ENCODE data around the gene SMARCB1.

The SMARCB1 gene

DNA sequence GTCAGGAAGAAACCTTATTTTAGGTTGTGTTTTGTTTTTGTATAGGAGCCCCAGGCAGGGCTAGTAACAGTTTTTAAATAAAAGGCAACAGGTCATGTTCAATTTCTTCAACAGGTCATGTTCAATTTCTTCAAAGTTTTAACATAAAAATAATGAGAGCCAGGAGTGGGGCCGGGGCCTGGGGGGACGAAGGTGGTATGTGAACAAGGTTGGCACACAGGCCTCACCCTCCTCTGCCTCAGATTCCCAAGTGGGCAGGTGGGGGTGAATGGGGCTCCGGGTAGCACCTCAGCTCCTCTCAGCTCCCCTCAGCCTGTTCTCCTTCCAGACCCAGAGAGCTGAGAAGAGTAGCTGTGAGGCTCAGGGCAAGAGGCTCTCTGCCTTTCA, 47.6 kb downstream of the SMARCB1 start:
- DNase-seq: no peak

GRCh38 chr22:23834793-23835483, 48.2 kb downstream of the SMARCB1 start:
- DNase-seq: no peak

- DNase-seq: no peak
Measured at GRCh38 chr22:23835484-23836144, 48.8 kb downstream of the SMARCB1 start.

GRCh38 chr22:23836281-23836680, 49.5 kb downstream of the SMARCB1 start:
- no peak for DNase-seq

GRCh38 chr22:23836692-23837495, 50.1 kb downstream of the SMARCB1 start:
- no peak for DNase-seq

DNA sequence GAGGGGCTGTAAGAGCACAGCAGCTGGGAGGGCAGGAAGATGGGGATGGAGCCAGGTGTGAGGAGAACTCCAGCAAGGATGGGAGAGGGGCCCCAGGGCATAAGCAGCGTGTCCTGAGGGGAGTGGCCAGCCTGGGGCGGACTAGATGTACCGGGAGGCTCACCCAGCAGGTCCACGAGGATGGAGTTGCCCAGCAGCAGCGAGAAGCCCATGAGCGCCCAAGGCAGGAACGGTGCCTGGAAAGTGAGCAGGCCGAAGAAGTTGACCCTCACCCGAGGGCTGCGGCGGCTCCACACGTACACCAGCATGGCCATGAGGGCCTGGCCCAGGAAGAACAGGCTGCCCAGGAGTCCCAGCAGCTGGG, 50.7 kb downstream of the SMARCB1 start:
- no peak for DNase-seq

DNA sequence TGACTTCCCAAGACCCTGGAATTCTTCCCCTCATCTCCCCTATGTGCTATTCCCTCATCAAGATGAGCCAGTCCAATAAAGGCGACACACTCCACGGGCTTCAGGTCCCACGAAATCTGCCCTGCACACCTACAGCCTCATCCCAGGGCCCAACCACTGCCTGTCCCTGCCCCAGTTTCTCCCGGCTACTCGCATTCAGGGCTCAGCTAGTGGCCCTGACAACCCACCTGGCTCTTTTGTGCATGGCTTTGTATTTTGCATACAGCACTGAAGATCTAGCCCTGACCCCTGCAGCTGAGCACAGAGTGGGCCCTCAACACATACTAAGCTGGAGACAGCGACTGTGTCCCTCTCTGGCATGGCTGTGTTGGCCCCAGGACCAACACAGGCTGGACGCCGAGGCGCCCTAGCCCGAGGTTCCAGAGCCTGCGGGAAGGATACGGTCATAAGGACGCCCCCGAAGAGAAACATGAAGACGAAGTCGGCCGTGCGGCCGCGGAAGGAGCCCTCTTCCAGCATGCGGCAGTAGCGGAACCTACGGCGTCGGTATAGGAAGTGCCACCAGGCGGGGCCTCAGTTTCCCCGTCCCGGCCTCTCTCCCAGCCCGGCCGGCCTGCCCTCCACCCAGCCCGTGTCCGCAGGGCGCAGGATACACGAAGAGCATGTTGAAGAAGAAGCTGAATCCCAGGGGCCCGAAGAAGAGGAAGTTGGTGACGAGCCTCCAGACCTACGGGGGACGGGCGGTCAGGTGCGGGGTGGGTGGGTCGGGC, 51.3 kb downstream of the SMARCB1 start:
- no peak for DNase-seq

- DNase-seq: peak; percentile 37
Measured at GRCh38 chr22:23838681-23839468, 52.1 kb downstream of the SMARCB1 start, which contains the start of gene DERL3. Gene DERL3 (minus strand): TSS chr22:23839006. CDS start chr22:23838987, 19 bp downstream.

- no peak for DNase-seq
Measured at GRCh38 chr22:23840026-23840425, 53.3 kb downstream of the SMARCB1 start.

DNA sequence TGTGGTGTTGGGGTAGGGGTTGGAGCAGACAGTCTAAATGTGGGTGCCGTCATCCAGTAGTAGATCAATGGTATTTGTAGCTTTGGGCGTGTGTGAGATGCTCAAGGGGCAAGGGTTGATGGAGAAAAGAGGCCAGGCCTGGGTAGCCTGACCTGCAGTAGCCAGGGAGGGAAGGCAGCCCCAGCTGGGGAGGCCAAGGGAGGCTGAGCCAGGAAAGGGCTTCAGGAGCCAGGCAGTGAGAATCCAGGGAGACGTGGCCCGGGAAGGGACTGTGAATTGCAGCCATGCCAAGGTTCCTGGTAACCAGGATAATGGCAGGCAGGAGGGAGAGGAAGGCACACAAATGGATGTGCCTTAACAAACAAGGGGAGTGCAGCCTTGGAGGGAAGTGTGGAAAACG, 54.5 kb downstream of the SMARCB1 start:
- no peak for DNase-seq

DNA sequence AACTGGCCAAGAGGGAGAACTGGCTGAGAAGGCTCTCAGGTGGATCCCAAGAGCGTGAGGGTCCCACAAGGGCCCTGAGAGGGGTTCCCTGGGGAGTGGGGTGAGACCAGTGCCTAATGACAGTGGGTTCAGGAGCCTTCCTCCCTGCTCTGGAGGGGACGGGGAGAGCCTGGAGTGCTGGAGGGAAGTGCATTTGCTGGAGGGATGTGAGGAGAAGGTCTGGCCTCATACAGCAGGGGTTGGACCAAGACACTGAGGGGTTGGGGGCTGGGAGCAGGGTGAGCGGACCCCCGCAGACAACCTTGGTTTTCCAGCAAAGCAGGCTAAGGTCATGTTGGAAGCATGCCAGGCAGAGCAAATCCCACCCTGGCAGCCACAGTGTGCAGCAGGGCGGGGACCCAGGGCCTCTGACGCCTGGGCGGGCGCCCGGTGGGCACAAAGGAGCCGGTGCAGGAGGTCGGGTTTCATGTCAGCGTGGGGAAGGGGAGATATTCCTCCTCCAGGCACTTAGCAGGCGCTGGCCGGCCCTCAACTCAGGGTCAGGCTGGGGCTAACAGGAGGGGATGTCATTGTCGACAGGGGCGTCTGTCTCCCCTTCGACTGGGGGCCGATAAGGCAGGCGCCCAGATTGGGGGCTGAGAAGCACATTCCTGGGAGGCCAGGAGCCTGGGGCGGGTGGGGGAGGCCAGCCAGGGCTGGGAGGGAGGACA, 55.1 kb downstream of the SMARCB1 start:
- no peak for DNase-seq

GRCh38 chr22:23842599-23842998, 55.8 kb downstream of the SMARCB1 start:
- DNase-seq: no peak

DNA sequence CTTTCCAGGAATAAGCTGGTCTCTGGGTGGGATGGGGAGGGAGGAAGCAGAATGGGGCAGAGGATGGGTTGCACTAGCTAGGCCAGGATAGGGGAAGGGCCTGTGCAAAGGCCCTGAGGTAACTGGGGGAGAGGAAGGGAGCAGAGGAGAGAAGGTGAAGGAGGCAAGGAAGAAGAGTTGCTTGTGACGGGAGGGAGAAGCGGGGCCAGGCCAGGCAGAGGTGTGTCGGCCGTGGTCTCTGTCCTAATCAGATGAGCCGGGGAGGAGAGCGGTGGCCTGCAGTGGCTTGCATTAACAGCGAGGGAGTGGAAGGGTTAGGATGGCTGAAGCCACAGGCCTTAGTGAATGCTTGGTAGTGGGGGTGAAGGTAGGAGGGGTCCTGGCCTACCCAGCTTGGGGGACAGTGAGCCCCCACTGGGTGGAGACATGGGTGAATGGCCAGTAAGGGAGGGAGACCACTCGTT, 58.0 kb downstream of the SMARCB1 start:
- DNase-seq: no peak

DNA sequence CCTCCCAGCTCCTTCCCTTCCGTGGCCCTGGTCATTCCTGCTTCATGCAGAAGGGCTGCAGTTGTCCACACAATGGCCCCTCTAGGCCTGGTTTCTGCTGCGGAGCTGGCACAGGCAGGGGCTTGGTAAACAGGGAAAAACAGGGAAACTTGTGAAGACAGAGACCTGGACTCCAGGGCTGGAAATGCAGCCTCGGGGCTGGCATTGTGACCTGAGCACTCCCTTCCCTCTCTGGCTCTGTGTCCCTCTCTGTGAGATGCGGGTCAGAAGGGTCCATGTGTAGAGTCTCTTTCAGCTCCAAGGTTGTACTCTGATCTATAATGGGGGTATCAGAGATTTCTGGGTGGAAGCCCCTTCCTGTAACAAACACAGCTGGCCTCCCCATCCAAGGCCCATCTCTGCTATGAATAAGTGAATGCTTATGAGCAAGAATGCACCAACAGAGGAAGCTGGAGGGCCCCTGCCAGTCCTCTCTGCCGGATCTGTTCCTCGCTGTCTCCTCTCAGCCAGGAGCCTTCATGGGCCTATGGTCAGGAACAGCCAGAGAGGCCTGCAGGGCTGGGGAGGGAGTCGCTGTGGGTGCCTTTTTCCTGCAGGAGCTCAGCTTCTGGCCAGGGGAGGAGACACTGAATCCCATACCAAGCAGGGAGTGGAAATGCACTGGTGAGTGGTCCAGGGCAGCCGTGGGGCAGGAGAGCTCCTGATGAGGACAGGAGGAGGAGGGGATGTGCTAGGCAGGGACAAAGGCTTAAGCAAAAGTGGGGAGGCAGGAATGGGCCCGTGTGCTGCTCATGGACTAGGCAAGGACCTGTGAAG, 58.7 kb downstream of the SMARCB1 start:
- no peak for DNase-seq

- DNase-seq: no peak
Measured at GRCh38 chr22:23846081-23846469, 59.3 kb downstream of the SMARCB1 start.

GRCh38 chr22:23847310-23847920, 60.6 kb downstream of the SMARCB1 start:
- no peak for DNase-seq

DNA sequence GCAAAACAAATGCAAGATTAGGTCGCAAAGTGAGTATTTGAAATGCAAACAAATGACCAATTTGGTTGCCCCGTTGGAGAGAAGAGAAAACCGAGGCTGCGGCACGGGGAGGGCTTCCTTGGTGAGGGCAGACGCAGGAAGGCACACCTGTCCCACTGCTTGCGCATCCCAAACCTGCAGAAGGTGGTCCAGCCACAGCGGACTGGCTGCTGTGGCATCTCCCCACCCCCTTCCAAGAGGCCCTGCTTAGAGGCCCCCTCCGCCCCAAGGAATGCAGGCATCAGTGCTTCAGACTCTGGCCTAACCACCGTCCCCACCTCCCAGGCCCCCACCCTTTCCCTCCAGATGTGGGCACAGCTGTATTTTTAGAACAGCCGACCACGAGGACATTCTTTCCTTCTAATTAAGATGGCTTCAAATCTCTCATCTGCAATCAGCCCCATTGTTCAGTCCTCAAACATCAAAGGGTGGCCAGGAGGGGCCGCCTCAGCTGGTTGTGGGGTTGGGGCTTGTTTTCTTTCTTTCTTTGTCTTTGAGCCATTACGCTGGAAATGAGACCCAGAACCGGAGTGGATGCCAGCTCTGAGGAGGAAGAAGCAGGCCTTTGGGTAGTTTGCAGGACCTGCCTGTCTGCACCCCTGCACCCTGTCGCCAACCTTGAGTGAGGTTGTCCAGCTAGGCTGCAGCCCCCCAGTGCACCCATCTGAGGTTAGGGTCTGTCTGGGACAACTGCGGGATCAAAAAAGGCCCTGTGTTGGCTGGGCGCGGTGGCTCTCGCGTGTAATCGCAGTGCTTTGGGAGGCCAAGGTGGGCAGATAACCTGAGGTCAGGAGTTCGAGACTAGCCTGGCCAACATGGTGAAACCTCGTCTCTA, 61.5 kb downstream of the SMARCB1 start:
- no peak for DNase-seq

DNA sequence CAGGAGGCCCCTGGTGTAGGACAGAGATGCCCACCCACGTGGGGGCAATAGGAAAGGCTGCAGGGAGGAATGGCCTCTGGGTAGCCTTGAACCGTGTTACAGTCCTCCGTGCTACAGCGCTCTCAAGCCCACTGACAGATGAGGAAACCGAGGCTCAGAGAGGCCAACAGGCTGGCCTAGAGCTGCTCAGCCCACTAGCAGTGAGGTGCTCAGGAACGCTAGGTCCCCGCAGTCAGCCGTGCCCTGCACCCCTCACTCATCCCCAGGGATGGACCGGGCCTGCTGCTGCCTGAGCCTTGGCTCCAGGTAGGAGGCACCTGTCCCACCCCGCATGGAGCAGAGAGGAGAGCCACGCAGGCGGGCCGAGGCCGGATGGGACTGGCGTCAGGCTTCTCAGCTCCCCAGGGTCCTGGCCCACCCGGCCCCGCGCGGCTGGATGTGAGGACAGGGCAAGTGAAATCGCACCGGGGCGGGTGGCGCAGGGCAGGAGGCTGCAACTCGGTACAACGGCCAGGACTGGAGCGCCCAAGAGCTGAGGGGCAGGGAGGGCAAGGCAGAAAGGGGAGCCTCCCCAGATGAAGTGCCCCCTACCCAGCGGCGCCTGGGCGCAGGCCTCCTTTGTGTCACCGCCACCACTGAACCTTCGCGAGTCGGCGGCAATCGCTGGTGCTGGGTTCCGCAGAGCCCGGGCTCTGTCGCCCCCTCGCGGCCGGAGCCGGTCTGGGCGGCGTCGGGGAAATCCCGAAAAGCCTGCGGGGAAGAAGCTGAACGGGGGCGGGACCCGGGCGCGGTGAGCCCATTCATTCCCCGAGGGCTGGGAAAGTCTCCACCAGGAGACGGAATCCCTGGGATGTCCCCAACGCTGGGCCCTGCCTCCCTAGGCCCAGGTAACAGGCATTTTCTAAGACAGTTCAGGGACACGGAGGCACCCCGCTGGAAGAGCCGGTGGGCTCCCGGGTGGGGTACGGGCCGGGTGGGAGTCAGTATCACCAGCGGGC, 62.5 kb downstream of the SMARCB1 start:
- no peak for DNase-seq

All from cortex of kidney (tissue), 1 donor.